H1 (cell line): Measurements from ENCODE around the gene SERPINB12. TPM values are rescaled to one million over a fixed set of nuclear protein-coding genes. Genes with fewer than 3 reads are reported as not detected.

ENCODE experiments used
- BRCA1 ChIP-seq: IDR thresholded peaks from 2 replicates; pipeline ENCODE4 v1.6.1; 2012; ENCODE audit warnings: low read depth, low read length, improper control_type of control experiment
- CBX5 ChIP-seq: fragments of 300-800, 300-1000 bp; sonication (generic); IDR thresholded peaks from 2 replicates; pipeline ENCODE4 v1.7.1; 2016; ENCODE audit warnings: antibody characterized with exemption, low read length, low read depth
- CHD7 ChIP-seq: fragments of 300-600 bp; sonication (generic); IDR thresholded peaks from 2 replicates; pipeline ENCODE4 v1.7.1; 2012; ENCODE audit warnings: low read length, moderate library complexity, mild to moderate bottlenecking, inconsistent platforms; ENCODE audit not compliant: insufficient replicate concordance
- FOSL1 ChIP-seq: IDR thresholded peaks from 2 replicates; pipeline ENCODE4 v1.6.1; 2011; ENCODE audit warnings: mild to moderate bottlenecking, low read depth, low read length, moderate library complexity; ENCODE audit not compliant: insufficient read depth
- polyA plus RNA-seq, 7 experiments: library from polyadenylated mRNA; depleted of rRNA in 3 of 7; stranded (reverse) in 5 of 7; unstranded in 2 of 7; fragments of >200 nt in 5 of 7; fragments of 200-250 nt in 2 of 7; gene quantifications; 1 replicate in 5 of 7; 2 replicates in 1 of 7; 4 replicates in 1 of 7; pipeline versions ENCODE4 v1.2.1 to v1.2.3, GENCODE V29; 2011 to 2013; ENCODE audit warnings: missing spikeins in 2 of 7, mixed read lengths in 2 of 7
- total RNA-seq: library from RNA; stranded (reverse); fragmentation: NEBNext Ultra II Directional; extraction: Animal tissue kit (Norgen Biotek cat#: 25700); gene quantifications from 2 replicates; pipeline ENCODE4 v1.2.1, GENCODE V29; 2021

The SERPINB12 gene
- total and polyA plus RNA-seq, 2 of the 8 experiments (the other 6 are each of a cell fraction or from before 2014, with no cell fraction given), result not detected

GRCh38 chr18:63564561-63564960 is 22.4 kb downstream of the SERPINB12 start (continued):
- TF ChIP-seq CHD7 (no peak), FOSL1 (no peak), BRCA1 (no peak), CBX5 (no peak)
- TF ChIP-seq, all 59 proteins: peak for 0
